Trophoblast cell (in vitro differentiated cells and primary cell): ENCODE measurements around the gene MRPL32.
A peak's percentile ranks its signal among the peaks of the same experiment; 100 is the strongest.

Experiments
- DNase-seq, 2 donors: peaks; one replicate each; pipeline ENCODE4 v3.0.0-alpha.2; 2016
- H2AFZ ChIP-seq: 2 replicates; pipeline ENCODE4 v1.6.1; 2013; ENCODE audit warnings: low read length, moderate library complexity, mild to moderate bottlenecking; ENCODE audit not compliant: insufficient read depth, poor library complexity
- H2AK5ac ChIP-seq: 2 replicates; pipeline ENCODE4 v1.6.1; 2013; ENCODE audit warnings: mild to moderate bottlenecking, low read length
- H2BK120ac ChIP-seq: 2 replicates; pipeline ENCODE4 v1.6.1; 2013; ENCODE audit warnings: low read length, mild to moderate bottlenecking, moderate library complexity; ENCODE audit not compliant: insufficient read depth, poor library complexity
- H2BK12ac ChIP-seq: 2 replicates; pipeline ENCODE4 v1.6.1; 2013; ENCODE audit warnings: mild to moderate bottlenecking, low read length, moderate library complexity
- H2BK5ac ChIP-seq: 2 replicates; pipeline ENCODE4 v1.6.1; 2013; ENCODE audit warnings: low read length, low read depth, moderate library complexity, mild to moderate bottlenecking; ENCODE audit not compliant: poor library complexity
- H3K14ac ChIP-seq: 2 replicates; pipeline ENCODE4 v1.6.1; 2013; ENCODE audit warnings: mild to moderate bottlenecking, low read length
- H3K18ac ChIP-seq: 2 replicates; pipeline ENCODE4 v1.6.1; 2013; ENCODE audit warnings: mild to moderate bottlenecking, low read length
- H3K23ac ChIP-seq: 2 replicates; pipeline ENCODE4 v1.6.1; 2013; ENCODE audit warnings: low read length
- H3K27ac ChIP-seq: 2 replicates; pipeline ENCODE4 v1.5.1; 2013; ENCODE audit warnings: low read depth, mild to moderate bottlenecking, inconsistent platforms, low read length, moderate library complexity
- H3K27me3 ChIP-seq: 2 replicates; pipeline ENCODE4 v1.6.1; 2013; ENCODE audit warnings: inconsistent platforms, mild to moderate bottlenecking, low read length, moderate library complexity; ENCODE audit not compliant: insufficient read depth
- H3K36me3 ChIP-seq, 2 experiments: 1 replicate in 1 of 2; 2 replicates in 1 of 2; pipeline ENCODE4 v1.6.1; 2013; ENCODE audit warnings: low read length in 2 of 2, mild to moderate bottlenecking in 2 of 2, moderate library complexity in 1 of 2; ENCODE audit not compliant: insufficient read depth in 2 of 2, control insufficient read depth in 1 of 2
- H3K4ac ChIP-seq: 2 replicates; pipeline ENCODE4 v1.6.1; 2013; ENCODE audit warnings: low read depth, mild to moderate bottlenecking, low read length, moderate library complexity
- H3K4me1 ChIP-seq, 2 experiments: 1 replicate in 1 of 2; 2 replicates in 1 of 2; pipeline ENCODE4 v1.6.1; 2013; ENCODE audit warnings: low read length in 2 of 2, mild to moderate bottlenecking in 2 of 2, moderate library complexity in 1 of 2; ENCODE audit not compliant: insufficient read depth in 2 of 2, control insufficient read depth in 1 of 2
- H3K4me2 ChIP-seq: 2 replicates; pipeline ENCODE4 v1.6.1; 2013; ENCODE audit warnings: inconsistent platforms, mild to moderate bottlenecking, low read length, moderate library complexity
- H3K4me3 ChIP-seq: 2 replicates; pipeline ENCODE4 v1.5.1; 2013; ENCODE audit warnings: mild to moderate bottlenecking, low read depth, low read length, inconsistent platforms
- H3K79me1 ChIP-seq: one replicate; pipeline ENCODE4 v1.6.1; 2013; ENCODE audit warnings: low read length
- H3K79me2 ChIP-seq: 2 replicates; pipeline ENCODE4 v1.6.1; 2013; ENCODE audit warnings: low read length, mild to moderate bottlenecking; ENCODE audit not compliant: control insufficient read depth, insufficient read depth, poor library complexity
- H3K9ac ChIP-seq: 2 replicates; pipeline ENCODE4 v1.6.1; 2013; ENCODE audit warnings: mild to moderate bottlenecking, low read length
- H3K9me3 ChIP-seq: 2 replicates; pipeline ENCODE4 v1.6.1; 2013; ENCODE audit warnings: low read depth, mild to moderate bottlenecking, control low read depth, inconsistent platforms, low read length; ENCODE audit not compliant: insufficient read depth
- H4K12ac ChIP-seq: 2 replicates; pipeline ENCODE4 v1.6.1; 2013; ENCODE audit warnings: low read depth, mild to moderate bottlenecking, low read length, moderate library complexity
- H4K8ac ChIP-seq: 2 replicates; pipeline ENCODE4 v1.6.1; 2013; ENCODE audit warnings: low read depth, mild to moderate bottlenecking, low read length, moderate library complexity
- H4K91ac ChIP-seq: one replicate; pipeline ENCODE4 v1.6.1; 2013; ENCODE audit warnings: low read depth, mild to moderate bottlenecking, low read length, moderate library complexity
- whole genome bisulfite sequencing: extraction: QIAGEN DNeasy Blood & Tissue Kit; methylation state at CpG from one replicate; pipeline ENCODE4 v1.1.7; 2013; ENCODE audit warnings: missing lambda C conversion rate; ENCODE audit not compliant: insufficient read length, insufficient coverage; ENCODE audit errors: extremely low coverage; 5-methylcytosine and 5-hydroxymethylcytosine counted together

Gene MRPL32

GRCh38 chr7:42950417-42950816, 18.2 kb downstream of the MRPL32 start:
- no CpG with 5 or more reads among the region's 3 CpGs for WGBS
- no peaks in the 10 kb centered on the region for H3K79me2 ChIP-seq
- peak in 1 of 2 donors; percentile 46 for DNase-seq

GRCh38 chr7:42952328-42952727, 20.2 kb downstream of the MRPL32 start:
- H3K79me1 ChIP-seq, result no peaks in the 10 kb centered on the region
- H3K27ac ChIP-seq, result no peak overlapping the region
- H3K79me2 ChIP-seq, result no peaks in the 10 kb centered on the region
- H2AFZ ChIP-seq, result no peak overlapping the region
- no peak overlapping the region for H3K18ac ChIP-seq
- H4K8ac ChIP-seq, result no peak overlapping the region
- H2BK12ac ChIP-seq, result no peak overlapping the region
- DNase-seq, result no peak
- H3K4me3 ChIP-seq, result no peak overlapping the region
- H3K4me2 ChIP-seq, result no peak overlapping the region
- H3K4ac ChIP-seq, result no peak overlapping the region
- no peak overlapping the region for H2BK120ac ChIP-seq
- H4K12ac ChIP-seq, result no peak overlapping the region
- no peaks in the 10 kb centered on the region for H3K4me1 ChIP-seq
- H3K36me3 ChIP-seq, result no peaks in the 10 kb centered on the region
- no peak overlapping the region for H2AK5ac ChIP-seq
- H3K23ac ChIP-seq, result no peak overlapping the region
- no peak overlapping the region for H3K14ac ChIP-seq
- no CpG with 5 or more reads among the region's 4 CpGs for WGBS
- H3K9me3 ChIP-seq, result no peaks in the 10 kb centered on the region
- no peak overlapping the region for H2BK5ac ChIP-seq
- H4K91ac ChIP-seq, result no peak overlapping the region
- H3K27me3 ChIP-seq, result no peaks in the 10 kb centered on the region
- H3K9ac ChIP-seq, result no peak overlapping the region

More at GRCh38 chr7:42950417-42950816, 18.2 kb downstream of the MRPL32 start:
- Histone ChIP-seq H2AFZ (no peak overlapping the region), H3K23ac (no peak overlapping the region), H4K12ac (no peak overlapping the region), H4K8ac (no peak overlapping the region), H3K4me2 (no peak overlapping the region), H3K9ac (no peak overlapping the region), H3K27ac (no peak overlapping the region), H4K91ac (no peak overlapping the region), H3K4me1 (no peaks in the 10 kb centered on the region), H2BK120ac (no peak overlapping the region), H3K4ac (no peak overlapping the region), H3K79me1 (no peaks in the 10 kb centered on the region), H3K18ac (no peak overlapping the region), H3K4me3 (no peak overlapping the region), H2BK5ac (no peak overlapping the region), H3K9me3 (no peaks in the 10 kb centered on the region), H3K36me3 (no peaks in the 10 kb centered on the region), H2BK12ac (no peak overlapping the region), H3K27me3 (no peaks in the 10 kb centered on the region), H3K14ac (no peak overlapping the region), H2AK5ac (no peak overlapping the region)

- Histone ChIP-seq H2BK12ac (no peak overlapping the region), H4K12ac (no peak overlapping the region), H3K4ac (no peak overlapping the region), H2BK5ac (no peak overlapping the region), H3K14ac (no peak overlapping the region), H4K91ac (no peak overlapping the region), H3K36me3 (no peaks in the 10 kb centered on the region), H3K9me3 (no peaks in the 10 kb centered on the region), H3K4me3 (no peak overlapping the region), H2AK5ac (no peak overlapping the region), H3K18ac (no peak overlapping the region), H3K9ac (no peak overlapping the region), H3K23ac (no peak overlapping the region), H2BK120ac (no peak overlapping the region), H2AFZ (no peak overlapping the region), H3K4me1 (no peaks in the 10 kb centered on the region), H3K27ac (no peak overlapping the region), H3K79me1 (no peaks in the 10 kb centered on the region), H3K27me3 (no peaks in the 10 kb centered on the region), H3K4me2 (no peak overlapping the region), H3K79me2 (no peaks in the 10 kb centered on the region), H4K8ac (no peak overlapping the region)
- WGBS, result no CpG with 5 or more reads among the region's 4 CpGs
- DNase-seq, result no peak
These were observed 21.8 kb downstream of the MRPL32 start for GRCh38 chr7:42953994-42954393.

GRCh38 chr7:42956062-42956461, 23.9 kb downstream of the MRPL32 start:
- Histone ChIP-seq H4K8ac (no peak overlapping the region), H2BK5ac (no peak overlapping the region), H3K27ac (no peak overlapping the region), H2BK12ac (no peak overlapping the region), H4K12ac (no peak overlapping the region), H4K91ac (no peak overlapping the region), H2AFZ (no peak overlapping the region), H2BK120ac (no peak overlapping the region), H3K9ac (no peak overlapping the region), H3K4ac (no peak overlapping the region), H3K4me2 (no peak overlapping the region), H3K79me1 (no peaks in the 10 kb centered on the region), H3K18ac (no peak overlapping the region), H3K9me3 (no peaks in the 10 kb centered on the region), H3K27me3 (no peaks in the 10 kb centered on the region), H3K14ac (no peak overlapping the region), H3K79me2 (no peaks in the 10 kb centered on the region), H3K23ac (no peak overlapping the region), H2AK5ac (no peak overlapping the region), H3K36me3 (no peaks in the 10 kb centered on the region), H3K4me3 (no peak overlapping the region), H3K4me1 (no peaks in the 10 kb centered on the region)
- DNase-seq, result no peak
